Transverse colon (tissue), 4 donors: Measurements from ENCODE around the gene ZNF8. TPM values are rescaled to one million over a fixed set of nuclear protein-coding genes. Genes with fewer than 3 reads are reported as not detected.
"Not testable (repeated sequence)": the region's sequence is repeated elsewhere in the genome, so short reads cannot be mapped to it uniquely, and the experiment has no call there.

ENCODE experiments used
- DNase-seq: peaks from one replicate; pipeline ENCODE4 v3.0.0-alpha.2; 2019
- H3K27ac ChIP-seq, 4 donors: fragments of 200-600 bp; sonication (generic); 2 replicates each; pipeline ENCODE4 v1.5.1; 2016 to 2018; ENCODE audit warnings: inconsistent platforms in 4 of 4
- H3K27me3 ChIP-seq: fragments of 200-600 bp; sonication (generic); 2 replicates; pipeline ENCODE4 v1.5.1; 2017; ENCODE audit warnings: inconsistent platforms
- H3K36me3 ChIP-seq, 4 donors: fragments of 200-600 bp; sonication (generic); 2 replicates each; pipeline ENCODE4 v1.5.1; 2017 to 2019; ENCODE audit warnings: inconsistent platforms in 4 of 4
- H3K4me1 ChIP-seq, 4 donors: fragments of 200-600 bp; sonication (generic); 2 replicates each; pipeline ENCODE4 v1.5.1; 2017 to 2020; ENCODE audit warnings: inconsistent platforms in 4 of 4
- H3K4me3 ChIP-seq, 4 donors: fragments of 200-600 bp; sonication (generic); 1 replicate in 1 of 4; 2 replicates in 3 of 4; pipeline versions ENCODE4 v1.5.1 to v1.6.1; 2017 to 2019; ENCODE audit warnings: inconsistent platforms in 4 of 4
- H3K9me3 ChIP-seq, 2 donors: fragments of 200-600 bp; sonication (generic); 2 replicates each; pipeline ENCODE4 v1.5.1; 2017 to 2019; ENCODE audit warnings: inconsistent platforms in 2 of 2
- EP300 ChIP-seq: sonication (generic); formaldehyde crosslinking; IDR thresholded peaks from one replicate; pipeline ENCODE4 v1.6.1; 2017; ENCODE audit warnings: antibody characterized with exemption, low read depth
- POLR2A ChIP-seq: fragments of 450-650 bp; IDR thresholded peaks from one replicate; pipeline ENCODE4 v1.6.1; 2016; ENCODE audit warnings: antibody characterized with exemption, mild to moderate bottlenecking, moderate library complexity
- POLR2AphosphoS5 ChIP-seq, 3 donors: sonication (generic); formaldehyde crosslinking; IDR thresholded peaks; one replicate each; pipeline ENCODE4 v1.6.1; 2016; ENCODE audit warnings: antibody characterized with exemption in 3 of 3
- WGBS, 2 donors: methylation state at CpG; one replicate each; pipeline ENCODE4 v1.1.5; 2018; ENCODE audit warnings: low coverage in 1 of 2; 5-methylcytosine and 5-hydroxymethylcytosine counted together
- in situ Hi-C, 4 donors: fragments of 200-750 bp; cut with MboI; loops; one replicate each; pipeline versions ENCODE4 v1.15.0 to v1.15.1; 2017; ENCODE audit warnings: low sequenced_read_pairs in 3 of 4, low pct_ligation_motif_present in 1 of 4, low pct_unique_long_range_greater_than_20kb in 1 of 4
- intact Hi-C: fragments of 100-400 bp; cut with DNase I; formaldehyde crosslinking; loops from one replicate; pipeline ENCODE4 v1.15.1; 2023; ENCODE audit warnings: low total_unique reads
- total RNA-seq, 4 donors: library from RNA; depleted of rRNA; stranded (reverse); fragments of >200 nt; gene quantifications; one replicate each; pipeline ENCODE4 v1.1.0, GENCODE V29; 2016
- TF ChIP-seq, protein P1 (sequence below), 5 experiments: fragments of 200-600 bp in 3 of 5; fragments of 450-650 bp in 2 of 5; sonication (generic) in 3 of 5; IDR thresholded peaks; 1 replicate in 2 of 5; 2 replicates in 3 of 5; pipeline ENCODE4 v1.5.1; 2016 to 2017; ENCODE audit warnings: antibody characterized with exemption in 5 of 5, inconsistent platforms in 3 of 5, mild to moderate bottlenecking in 2 of 5, moderate library complexity in 1 of 5

ZNF8 gene
- total RNA-seq, 4 donors from 2014 or later: 4.6 to 6.6 (median 6.3) TPM

DNA sequence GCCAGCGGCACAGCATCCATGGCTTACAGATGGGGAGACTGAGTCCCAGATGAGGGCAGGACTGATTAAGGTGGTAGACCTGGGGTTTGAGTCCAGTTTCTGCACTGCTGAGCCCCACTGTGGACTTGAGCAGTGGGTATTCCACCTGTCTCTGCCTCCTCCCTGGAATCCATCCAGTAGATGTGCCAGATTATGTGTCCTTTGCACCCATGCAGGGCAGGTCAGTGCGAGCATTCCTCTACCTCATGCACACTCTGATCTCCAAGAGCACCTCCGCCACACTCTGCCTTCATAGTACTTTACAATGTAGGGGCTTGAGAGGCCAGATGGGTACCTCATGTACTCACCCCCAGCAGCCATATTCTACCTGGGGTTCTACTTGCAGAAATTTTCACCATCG, 58.1 kb downstream of the ZNF8 start:
- no peak for DNase-seq
- H3K27me3 ChIP-seq: no peaks in the 10 kb centered on the region
- H3K4me3 ChIP-seq: no peak overlapping the region
- in situ Hi-C loops: no loop called here
- no peaks in the 10 kb centered on the region for H3K4me1 ChIP-seq
- no peak for TF ChIP-seq POLR2A
- TF ChIP-seq POLR2AphosphoS5 (IDR thresholded peaks at IDR 0.05): no peak
- no peak for TF ChIP-seq EP300
- no peaks in the 10 kb centered on the region for H3K9me3 ChIP-seq
- intact Hi-C loops: no loop called here
- 98% methylated on average over 4 of the region's 4 CpGs; no CpG with 5 or more reads in 1 of the 2 donors for WGBS, 2 donors
- no peak overlapping the region for H3K27ac ChIP-seq
- H3K36me3 ChIP-seq: peaks cover 0 to 8% (median 3%) of the 10 kb centered on the region in 4 donors

DNA sequence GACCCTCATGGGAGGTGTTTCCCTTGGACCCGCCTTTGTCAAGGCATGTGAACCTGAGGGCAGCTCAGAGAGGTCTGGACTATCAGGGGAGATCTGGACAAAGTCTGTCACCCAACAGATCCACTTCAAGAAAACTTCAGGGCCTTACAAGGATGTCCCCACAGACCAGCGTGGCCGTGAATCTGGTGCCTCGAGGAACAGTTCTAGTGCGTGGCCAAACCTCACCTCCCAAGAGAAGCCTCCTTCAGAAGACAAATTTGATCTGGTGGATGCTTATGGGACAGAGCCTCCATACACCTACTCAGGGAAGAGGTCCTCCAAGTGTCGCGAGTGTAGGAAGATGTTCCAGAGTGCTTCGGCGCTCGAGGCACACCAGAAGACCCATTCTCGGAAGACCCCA, 59.6 kb downstream of the ZNF8 start:
- Histone ChIP-seq H3K4me1 (no peaks in the 10 kb centered on the region), H3K36me3 (peaks cover 0 to 8% (median 3%) of the 10 kb centered on the region in 4 donors), H3K27me3 (no peaks in the 10 kb centered on the region), H3K4me3 (no peak overlapping the region), H3K9me3 (no peaks in the 10 kb centered on the region), H3K27ac (no peak overlapping the region)
- intact Hi-C loops (no loop called here), in situ Hi-C loops (no loop called here)
- no peak for DNase-seq
- WGBS, 2 donors: 95% methylated on average over 11 of the region's 11 CpGs; no CpG with 5 or more reads in 1 of the 2 donors
- TF ChIP-seq POLR2A: no peak

GRCh38 chr19:58338825-58339558, 60.2 kb downstream of the ZNF8 start:
- no peaks in the 10 kb centered on the region for H3K27me3 ChIP-seq
- peaks cover 0 to 8% (median 3%) of the 10 kb centered on the region in 4 donors for H3K36me3 ChIP-seq
- intact Hi-C loops (no loop called here), in situ Hi-C loops (no loop called here)
- TF ChIP-seq POLR2A: no peak
- no peak for TF ChIP-seq POLR2AphosphoS5 (IDR thresholded peaks at IDR 0.05)
- TF ChIP-seq EP300: no peak
- TF ChIP-seq, protein P1, sequence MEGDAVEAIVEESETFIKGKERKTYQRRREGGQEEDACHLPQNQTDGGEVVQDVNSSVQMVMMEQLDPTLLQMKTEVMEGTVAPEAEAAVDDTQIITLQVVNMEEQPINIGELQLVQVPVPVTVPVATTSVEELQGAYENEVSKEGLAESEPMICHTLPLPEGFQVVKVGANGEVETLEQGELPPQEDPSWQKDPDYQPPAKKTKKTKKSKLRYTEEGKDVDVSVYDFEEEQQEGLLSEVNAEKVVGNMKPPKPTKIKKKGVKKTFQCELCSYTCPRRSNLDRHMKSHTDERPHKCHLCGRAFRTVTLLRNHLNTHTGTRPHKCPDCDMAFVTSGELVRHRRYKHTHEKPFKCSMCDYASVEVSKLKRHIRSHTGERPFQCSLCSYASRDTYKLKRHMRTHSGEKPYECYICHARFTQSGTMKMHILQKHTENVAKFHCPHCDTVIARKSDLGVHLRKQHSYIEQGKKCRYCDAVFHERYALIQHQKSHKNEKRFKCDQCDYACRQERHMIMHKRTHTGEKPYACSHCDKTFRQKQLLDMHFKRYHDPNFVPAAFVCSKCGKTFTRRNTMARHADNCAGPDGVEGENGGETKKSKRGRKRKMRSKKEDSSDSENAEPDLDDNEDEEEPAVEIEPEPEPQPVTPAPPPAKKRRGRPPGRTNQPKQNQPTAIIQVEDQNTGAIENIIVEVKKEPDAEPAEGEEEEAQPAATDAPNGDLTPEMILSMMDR (IDR thresholded peaks at IDR 0.05): no peak
- H3K4me1 ChIP-seq: no peaks in the 10 kb centered on the region
- no peak for DNase-seq
- no peaks in the 10 kb centered on the region for H3K9me3 ChIP-seq
- H3K4me3 ChIP-seq: no peak overlapping the region
- 89% methylated on average over 29 of the region's 30 CpGs; no CpG with 5 or more reads in 1 of the 2 donors for WGBS, 2 donors
- H3K27ac ChIP-seq: no peak overlapping the region

DNA sequence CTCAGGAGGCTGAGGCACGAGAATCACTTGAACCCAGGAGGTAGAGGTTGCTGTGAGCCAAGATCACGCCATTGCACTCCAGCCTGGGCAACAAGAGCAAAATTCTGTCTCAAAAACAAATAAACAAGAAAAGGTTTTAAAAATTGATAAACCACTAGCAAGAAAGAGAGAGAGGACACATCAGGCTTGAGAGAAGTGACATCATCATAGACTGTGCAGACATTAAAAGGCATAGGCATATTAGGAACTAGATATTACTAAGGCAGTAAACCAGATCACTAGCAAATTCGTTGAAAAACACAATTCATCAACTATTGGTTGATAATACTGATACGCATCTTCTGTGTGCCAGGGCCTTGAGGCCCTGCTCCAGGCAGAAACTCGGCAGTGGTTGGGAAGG, 66.8 kb downstream of the ZNF8 start:
- Histone ChIP-seq H3K36me3 (no peaks in the 10 kb centered on the region), H3K9me3 (no peaks in the 10 kb centered on the region), H3K4me3 (no peak overlapping the region), H3K4me1 (peaks cover 0 to 23% (median 8%) of the 10 kb centered on the region in 4 donors), H3K27me3 (peaks cover 49% of the 10 kb centered on the region), H3K27ac (no peak overlapping the region)
- in situ Hi-C loops (no loop called here), intact Hi-C loops (no loop called here)
- 64 to 68% methylated on average over 3 to 5 of the region's 5 CpGs for WGBS, 2 donors
- no peak for DNase-seq
- TF ChIP-seq POLR2A (no peak), POLR2AphosphoS5 (IDR thresholded peaks at IDR 0.05) (no peak), EP300 (no peak)
- TF ChIP-seq, protein P1 (IDR thresholded peaks at IDR 0.05): no peak

- peaks cover 62% of the 10 kb centered on the region for H3K27me3 ChIP-seq
Observed at GRCh38 chr19:58346961-58347929, 68.5 kb downstream of the ZNF8 start.

DNA sequence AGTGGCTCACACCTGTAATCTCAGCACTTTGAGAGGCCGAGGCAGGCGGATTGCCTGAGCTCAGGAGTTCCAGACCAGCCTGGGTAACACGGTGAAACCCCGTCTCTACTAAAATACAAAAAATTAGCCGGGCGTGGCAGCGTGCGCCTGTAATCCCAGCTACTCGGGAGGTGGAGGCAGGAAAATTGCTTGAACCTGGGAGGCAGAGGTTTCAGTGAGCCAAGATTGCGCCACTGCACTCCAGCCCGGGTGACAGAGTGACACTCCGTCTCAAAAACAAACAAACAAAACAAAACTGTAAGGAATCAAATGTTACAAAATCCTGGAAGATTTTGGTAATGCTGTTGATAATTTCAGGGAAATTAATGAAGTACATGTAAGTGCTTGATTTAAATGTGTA, 69.3 kb downstream of the ZNF8 start:
- H3K36me3 ChIP-seq, in situ Hi-C loops, DNase-seq, intact Hi-C loops, H3K9me3 ChIP-seq: not testable (repeated sequence)
- Histone ChIP-seq H3K4me1 (peaks cover 0 to 26% (median 8%) of the 10 kb centered on the region in 4 donors), H3K4me3 (peak overlapping the region; percentile 35 to 58 (median 41)), H3K27me3 (peaks cover 62% of the 10 kb centered on the region), H3K27ac (peak overlapping the region; percentile 60 to 86 (median 75))
- 22 to 29% methylated on average over 7 to 12 of the region's 12 CpGs for WGBS, 2 donors

More at GRCh38 chr19:58346961-58347929, 68.5 kb downstream of the ZNF8 start:
- in situ Hi-C loops: no loop called here
- WGBS, 2 donors: 18% methylated on average over 59 of the region's 82 CpGs; no CpG with 5 or more reads in 1 of the 2 donors
- H3K27ac ChIP-seq: peak overlapping the region; percentile 60 to 86 (median 75)
- no peaks in the 10 kb centered on the region for H3K36me3 ChIP-seq
- TF ChIP-seq POLR2A (no peak), POLR2AphosphoS5 (IDR thresholded peaks at IDR 0.05) (peak in 1 of 3 donors; percentile 46)
- H3K9me3 ChIP-seq: no peaks in the 10 kb centered on the region
- intact Hi-C loops: no loop called here
- H3K4me1 ChIP-seq: peaks cover 0 to 26% (median 8%) of the 10 kb centered on the region in 4 donors
- peak; percentile 69 for DNase-seq
- peak overlapping the region; percentile 35 to 58 (median 44) for H3K4me3 ChIP-seq
